Thyroid gland (tissue), 4 donors: Measurements from ENCODE around the gene PRR5. TPM values are rescaled to one million over a fixed set of nuclear protein-coding genes. Genes with fewer than 3 reads are reported as not detected.
"Not testable (repeated sequence)": the region's sequence is repeated elsewhere in the genome, so short reads cannot be mapped to it uniquely, and the experiment has no call there.

ENCODE experiments used
- DNase-seq, 2 donors: peaks; one replicate each; pipeline ENCODE4 v3.0.0-alpha.2; 2019
- H3K27ac ChIP-seq, 3 donors: fragments of 200-600 bp; sonication (generic); 1 replicate in 2 of 3; 2 replicates in 1 of 3; pipeline ENCODE4 v1.5.1; 2016 to 2019; ENCODE audit warnings: mild to moderate bottlenecking in 1 of 3, moderate library complexity in 1 of 3
- H3K27me3 ChIP-seq: fragments of 200-600 bp; sonication (generic); one replicate; pipeline ENCODE4 v1.5.1; 2019
- H3K36me3 ChIP-seq, 2 donors: fragments of 200-600 bp; sonication (generic); one replicate each; pipeline ENCODE4 v1.5.1; 2016 to 2019
- H3K4me1 ChIP-seq, 2 donors: fragments of 200-600 bp; sonication (generic); one replicate each; pipeline ENCODE4 v1.5.1; 2017 to 2019
- H3K4me3 ChIP-seq, 3 donors: fragments of 200-600 bp; sonication (generic); replicated peaks in 1 of 3; 1 replicate in 2 of 3; 2 replicates in 1 of 3; pipeline ENCODE4 v1.5.1; 2016; ENCODE audit warnings: mild to moderate bottlenecking in 1 of 3
- H3K9me3 ChIP-seq: fragments of 200-600 bp; sonication (generic); one replicate; pipeline ENCODE4 v1.5.1; 2017
- CTCF ChIP-seq, 6 experiments: fragments of 200-600 bp in 3 of 6; fragments of 450-650 bp in 3 of 6; sonication (generic) in 3 of 6; IDR thresholded peaks; one replicate each; pipeline ENCODE4 v1.5.1; 2016 to 2019; ENCODE audit warnings: antibody characterized with exemption in 6 of 6, mild to moderate bottlenecking in 2 of 6, inconsistent platforms in 1 of 6, moderate library complexity in 1 of 6
- POLR2A ChIP-seq, 2 donors: fragments of 450-650 bp; IDR thresholded peaks; one replicate each; pipeline ENCODE4 v1.6.1; 2017; ENCODE audit warnings: antibody characterized with exemption in 2 of 2, mild to moderate bottlenecking in 2 of 2, moderate library complexity in 1 of 2
- WGBS, 2 donors: methylation state at CpG; one replicate each; pipeline ENCODE4 v1.1.5; 2017; 5-methylcytosine and 5-hydroxymethylcytosine counted together
- intact Hi-C: fragments of 100-400 bp; cut with DNase I; formaldehyde crosslinking; loops from one replicate; pipeline ENCODE4 v1.15.1; 2023
- total RNA-seq, 4 donors: library from RNA; depleted of rRNA; stranded (reverse); fragments of >200 nt; gene quantifications; one replicate each; pipeline ENCODE4 v1.2.3, GENCODE V29; 2016

Gene PRR5
- total RNA-seq, 4 donors from 2014 or later = 17.3 to 31.8 (median 26.9) TPM

DNA sequence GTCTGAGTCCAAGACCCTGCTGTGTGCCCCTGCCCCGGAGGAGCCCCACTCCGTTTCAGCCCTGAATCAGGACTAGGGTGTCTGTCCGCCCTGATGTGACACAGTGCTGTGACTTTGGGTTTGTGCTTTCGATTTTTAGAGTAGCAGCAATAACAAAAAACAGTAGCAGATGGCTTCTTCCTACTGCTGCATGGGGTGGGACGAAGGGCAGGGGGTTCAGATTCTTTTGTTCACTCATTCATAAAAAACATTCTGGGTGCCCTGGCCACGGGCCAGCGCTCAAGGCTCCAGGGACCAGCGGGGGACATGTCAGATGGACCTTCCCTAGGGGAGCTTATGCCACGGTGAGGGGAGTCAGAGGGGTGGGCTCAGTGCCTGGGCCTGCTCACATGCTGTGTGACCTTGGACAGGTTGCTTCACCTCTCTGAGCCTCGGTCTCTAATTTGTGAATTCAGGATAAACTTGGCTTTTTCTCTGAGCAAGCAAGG, 24.6 kb upstream of the PRR5 start:
- Histone ChIP-seq H3K27me3 (no peaks in the 10 kb centered on the region), H3K4me3 (no peak overlapping the region), H3K27ac (no peak overlapping the region), H3K9me3 (no peaks in the 10 kb centered on the region), H3K4me1 (no peaks in the 10 kb centered on the region), H3K36me3 (no peaks in the 10 kb centered on the region)
- no peak for TF ChIP-seq CTCF (IDR thresholded peaks at IDR 0.05)
- TF ChIP-seq POLR2A (IDR thresholded peaks at IDR 0.05) = no peak
- no peak for DNase-seq
- intact Hi-C loops = no loop called here
- WGBS, 2 donors = 66 to 78% methylated on average over 10 of the region's 10 CpGs

GRCh38 chr22:44677871-44678555, 24.0 kb upstream of the PRR5 start:
- DNase-seq = no peak

GRCh38 chr22:44678556-44679305, 23.3 kb upstream of the PRR5 start:
- Histone ChIP-seq H3K9me3 (no peaks in the 10 kb centered on the region), H3K27me3 (no peaks in the 10 kb centered on the region), H3K4me3 (no peak overlapping the region), H3K4me1 (no peaks in the 10 kb centered on the region), H3K27ac (no peak overlapping the region), H3K36me3 (no peaks in the 10 kb centered on the region)
- intact Hi-C loops = no loop called here
- 85 to 92% methylated on average over 18 of the region's 18 CpGs for WGBS, 2 donors
- TF ChIP-seq CTCF (IDR thresholded peaks at IDR 0.05) (no peak), POLR2A (IDR thresholded peaks at IDR 0.05) (no peak)
- DNase-seq = no peak

More at GRCh38 chr22:44677871-44678555, 24.0 kb upstream of the PRR5 start:
- no peak for TF ChIP-seq CTCF (IDR thresholded peaks at IDR 0.05)
- no peak for TF ChIP-seq POLR2A (IDR thresholded peaks at IDR 0.05)
- H3K4me1 ChIP-seq = no peaks in the 10 kb centered on the region
- no peak overlapping the region for H3K4me3 ChIP-seq
- intact Hi-C loops = no loop called here
- H3K36me3 ChIP-seq = no peaks in the 10 kb centered on the region
- H3K9me3 ChIP-seq = no peaks in the 10 kb centered on the region
- WGBS, 2 donors = 81 to 92% methylated on average over 16 to 18 of the region's 18 CpGs
- no peaks in the 10 kb centered on the region for H3K27me3 ChIP-seq
- no peak overlapping the region for H3K27ac ChIP-seq

- intact Hi-C loops, H3K9me3 ChIP-seq: not testable (repeated sequence)
- WGBS, 2 donors = 92 to 93% methylated on average over 9 of the region's 9 CpGs
Observed at GRCh38 chr22:44679306-44679647, 22.7 kb upstream of the PRR5 start.

GRCh38 chr22:44680058-44680457, 21.9 kb upstream of the PRR5 start:
- no peak for DNase-seq
- WGBS, 2 donors = 66 to 67% methylated on average over 5 of the region's 5 CpGs
- Histone ChIP-seq H3K9me3 (no peaks in the 10 kb centered on the region), H3K36me3 (no peaks in the 10 kb centered on the region), H3K27me3 (no peaks in the 10 kb centered on the region), H3K4me1 (peaks cover 0 to 3% of the 10 kb centered on the region in 2 donors), H3K4me3 (no peak overlapping the region), H3K27ac (no peak overlapping the region)
- TF ChIP-seq CTCF (IDR thresholded peaks at IDR 0.05) (no peak), POLR2A (IDR thresholded peaks at IDR 0.05) (no peak)
- intact Hi-C loops = no loop called here

More at GRCh38 chr22:44679306-44679647, 22.7 kb upstream of the PRR5 start:
- not testable (repeated sequence) for H3K27me3 ChIP-seq, H3K4me3 ChIP-seq, DNase-seq, H3K27ac ChIP-seq, H3K36me3 ChIP-seq, H3K4me1 ChIP-seq
